Common myeloid progenitor, CD34-positive (primary cell): ENCODE measurements around the gene CTSO.

Experiments
- CTCF ChIA-PET: fragments of 350-600 bp; sonication (Branson Sonifier 250); formaldehyde crosslinking; loops from one replicate; lab custom pipeline; 2021; ENCODE audit warnings: antibody characterized with exemption; lab: Charles Lee
- POLR2A ChIA-PET: fragments of 350-600 bp; sonication (Branson Sonifier 250); formaldehyde crosslinking; loops from one replicate; lab custom pipeline; 2021; ENCODE audit warnings: antibody characterized with exemption; lab: Charles Lee
- DNase-seq, 3 donors: peaks; one replicate each; pipeline versions ENCODE4 v3.0.0 to v3.0.0-alpha.2; 2013
- H3K27ac ChIP-seq, 2 experiments: 1 replicate in 1 of 2; 2 replicates in 1 of 2; pipeline ENCODE4 v1.7.0; 2013; ENCODE audit warnings: inconsistent platforms in 2 of 2, low read length in 2 of 2, mild to moderate bottlenecking in 2 of 2, low read depth in 1 of 2, moderate library complexity in 1 of 2; ENCODE audit not compliant: severe bottlenecking in 2 of 2, insufficient read depth in 1 of 2, poor library complexity in 1 of 2
- H3K27me3 ChIP-seq, 5 experiments: replicated peaks in 2 of 5; 1 replicate in 3 of 5; 2 replicates in 2 of 5; pipeline versions ENCODE4 v1.6.1 to v1.7.0; 2013; ENCODE audit warnings: low read length in 4 of 5, mild to moderate bottlenecking in 2 of 5, moderate library complexity in 2 of 5, inconsistent platforms in 1 of 5; ENCODE audit not compliant: insufficient read depth in 5 of 5, control insufficient read depth in 4 of 5
- H3K36me3 ChIP-seq, 4 experiments: 1 replicate in 2 of 4; 2 replicates in 2 of 4; pipeline versions ENCODE4 v1.6.1 to v1.7.0; 2013; ENCODE audit warnings: low read length in 3 of 4, control low read depth in 1 of 4, mild to moderate bottlenecking in 1 of 4; ENCODE audit not compliant: control insufficient read depth in 4 of 4, insufficient read depth in 4 of 4
- H3K4me1 ChIP-seq, 4 experiments: 1 replicate in 3 of 4; 2 replicates in 1 of 4; pipeline versions ENCODE4 v1.6.1 to v1.7.1; 2013; ENCODE audit warnings: low read length in 3 of 4, mild to moderate bottlenecking in 3 of 4, control low read depth in 1 of 4, inconsistent platforms in 1 of 4, moderate library complexity in 1 of 4; ENCODE audit not compliant: control insufficient read depth in 4 of 4, insufficient read depth in 4 of 4; ENCODE audit errors: control extremely low read depth in 1 of 4
- H3K4me3 ChIP-seq, 7 experiments: 1 replicate in 4 of 7; 2 replicates in 3 of 7; pipeline versions ENCODE4 v1.5.1 to v1.7.0; 2013; ENCODE audit warnings: mild to moderate bottlenecking in 7 of 7, low read length in 6 of 7, moderate library complexity in 6 of 7, inconsistent platforms in 2 of 7, low read depth in 2 of 7, control low read depth in 1 of 7; ENCODE audit not compliant: insufficient read depth in 4 of 7, control insufficient read depth in 1 of 7; ENCODE audit errors: extremely low read depth in 1 of 7
- H3K9me3 ChIP-seq, 5 experiments: 1 replicate in 4 of 5; 2 replicates in 1 of 5; pipeline versions ENCODE4 v1.6.1 to v1.7.1; 2013; ENCODE audit warnings: low read length in 4 of 5, mild to moderate bottlenecking in 2 of 5, inconsistent platforms in 1 of 5, low read depth in 1 of 5, moderate library complexity in 1 of 5; ENCODE audit not compliant: control insufficient read depth in 4 of 5, insufficient read depth in 2 of 5; ENCODE audit errors: control extremely low read depth in 1 of 5
- WGBS: methylation state at CpG from one replicate; pipeline ENCODE4 v1.1.5; 2013; ENCODE audit not compliant: insufficient coverage; 5-methylcytosine and 5-hydroxymethylcytosine counted together

The CTSO gene

GRCh38 chr4:155908187-155909139 is 45.2 kb downstream of the CTSO start:
- ChIA-PET POLR2A (no interaction called here), CTCF (no interaction called here)
- 93% methylated on average over 3 of the region's 4 CpGs for WGBS
- H3K27ac ChIP-seq: no peak overlapping the region
- DNase-seq: no peak
- H3K27me3 ChIP-seq: no peaks in the 10 kb centered on the region
- H3K4me3 ChIP-seq: no peak overlapping the region
- H3K4me1 ChIP-seq: no peaks in the 10 kb centered on the region
- no peaks in the 10 kb centered on the region for H3K36me3 ChIP-seq
- no peaks in the 10 kb centered on the region for H3K9me3 ChIP-seq

DNA sequence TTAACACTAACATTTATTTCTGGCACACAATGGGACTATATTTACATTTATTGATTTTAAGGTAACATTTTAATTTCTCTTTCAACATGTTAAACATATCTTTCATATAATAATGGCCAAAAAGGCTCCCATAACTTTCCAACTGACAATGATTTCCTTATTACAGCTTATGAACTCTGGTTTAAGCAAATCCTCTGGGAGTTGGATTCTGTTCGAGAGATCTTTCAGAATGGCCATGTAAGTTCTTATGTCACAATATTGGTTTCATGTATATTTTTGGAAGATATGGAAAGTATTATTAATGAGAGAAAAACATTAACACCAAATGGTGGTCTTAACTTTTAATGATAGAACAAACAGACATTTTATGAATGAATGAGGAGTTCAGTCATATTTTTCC is 46.1 kb downstream of the CTSO start:
- Histone ChIP-seq H3K27me3 (no peaks in the 10 kb centered on the region), H3K36me3 (no peaks in the 10 kb centered on the region), H3K4me3 (no peak overlapping the region), H3K4me1 (no peaks in the 10 kb centered on the region), H3K9me3 (no peaks in the 10 kb centered on the region), H3K27ac (no peak overlapping the region)
- no CpG with 5 or more reads among the region's 1 CpG for WGBS
- DNase-seq: no peak
- ChIA-PET POLR2A (no interaction called here), CTCF (no interaction called here)

DNA sequence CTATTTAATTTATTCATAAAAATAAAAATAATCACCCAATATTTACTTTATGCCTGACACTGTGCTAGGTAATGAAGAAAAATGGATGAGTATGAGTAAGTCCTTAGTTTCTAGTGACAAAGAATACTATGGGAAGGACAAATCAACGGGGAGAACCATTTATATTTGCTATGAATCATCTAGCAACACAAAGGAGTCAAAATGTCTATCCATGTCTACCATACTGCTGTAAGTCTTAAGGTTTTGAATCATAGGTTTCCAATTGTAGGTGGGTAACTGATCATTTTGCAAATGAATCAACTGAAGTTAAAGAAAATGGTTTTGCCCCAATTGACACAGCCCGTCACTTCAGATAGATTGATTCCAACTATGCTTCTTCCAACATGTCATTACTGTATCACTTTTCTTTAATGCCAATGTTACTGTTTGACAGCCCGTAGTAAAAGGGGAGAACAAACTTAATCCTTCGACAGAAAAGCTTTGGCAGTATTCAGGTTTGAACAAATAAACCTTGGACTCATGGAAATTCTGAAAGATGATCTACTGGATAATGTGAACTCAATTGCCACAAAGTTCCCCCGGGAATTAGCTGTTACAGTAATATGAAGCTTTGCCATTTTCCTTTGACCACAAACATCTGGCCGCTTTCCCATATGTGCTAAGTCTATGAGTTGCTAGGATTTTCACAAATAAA is 47.0 kb downstream of the CTSO start:
- no peaks in the 10 kb centered on the region for H3K36me3 ChIP-seq
- CTCF ChIA-PET: no interaction called here
- WGBS: 100% methylated on average over 3 of the region's 6 CpGs
- H3K4me1 ChIP-seq: no peaks in the 10 kb centered on the region
- POLR2A ChIA-PET: no interaction called here
- DNase-seq: no peak
- no peaks in the 10 kb centered on the region for H3K9me3 ChIP-seq
- no peak overlapping the region for H3K4me3 ChIP-seq
- H3K27me3 ChIP-seq: no peaks in the 10 kb centered on the region
- H3K27ac ChIP-seq: no peak overlapping the region

- CTCF ChIA-PET: no interaction called here
- Histone ChIP-seq H3K9me3 (no peaks in the 10 kb centered on the region), H3K4me3 (no peak overlapping the region), H3K27ac (no peak overlapping the region), H3K4me1 (no peaks in the 10 kb centered on the region), H3K27me3 (no peaks in the 10 kb centered on the region), H3K36me3 (no peaks in the 10 kb centered on the region)
- WGBS: 71% methylated on average over 2 of the region's 3 CpGs
- POLR2A ChIA-PET: no interaction called here
- DNase-seq: no peak
These were observed 49.3 kb downstream of the CTSO start for GRCh38 chr4:155904331-155904730.

DNA sequence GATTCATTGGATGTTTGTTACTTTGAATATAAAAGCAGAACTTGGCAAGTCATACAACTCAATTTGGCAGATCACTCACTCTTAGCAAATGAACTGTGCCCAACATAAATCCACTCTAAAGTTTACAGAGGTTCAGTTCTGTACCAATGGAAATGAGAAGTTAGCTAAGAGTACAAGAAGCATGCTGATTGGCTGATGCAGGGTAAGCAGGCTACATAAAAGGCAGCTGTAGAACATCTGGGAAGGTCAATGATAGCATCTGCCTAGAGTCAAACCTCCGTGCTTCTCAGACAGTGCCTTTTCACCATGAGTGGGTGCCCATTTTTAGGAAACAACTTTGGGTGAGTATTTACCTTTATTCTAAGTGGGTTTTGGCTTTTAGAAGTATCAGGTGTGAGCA is 50.2 kb downstream of the CTSO start, which contains the start of gene TDO2:
Gene TDO2 (plus strand): TSS at position 244 of the 400 bp plus-strand sequence. CDS start 63 bp downstream, at position 307.
- no peak within 1 kb of the TSS for H3K4me3 ChIP-seq
- 89% methylated on average over 1 of the region's 1 CpG for WGBS
- H3K9me3 ChIP-seq: peaks cover 0 to 2% (median 0%) of the 10 kb centered on the region in 5 experiments
- H3K4me1 ChIP-seq: no peaks in the 10 kb centered on the region
- no peaks in the 10 kb centered on the region for H3K36me3 ChIP-seq
- no peaks in the 10 kb centered on the region for H3K27me3 ChIP-seq
- ChIA-PET CTCF (interaction anchor here (1.2 kb wide), 1 partner anchor 8 kb away, joined by 3 read pairs; no protein-coding TSS in a partner anchor), POLR2A (no interaction called here)
- no peak for DNase-seq
- H3K27ac ChIP-seq: no peak within 1 kb of the TSS

DNA sequence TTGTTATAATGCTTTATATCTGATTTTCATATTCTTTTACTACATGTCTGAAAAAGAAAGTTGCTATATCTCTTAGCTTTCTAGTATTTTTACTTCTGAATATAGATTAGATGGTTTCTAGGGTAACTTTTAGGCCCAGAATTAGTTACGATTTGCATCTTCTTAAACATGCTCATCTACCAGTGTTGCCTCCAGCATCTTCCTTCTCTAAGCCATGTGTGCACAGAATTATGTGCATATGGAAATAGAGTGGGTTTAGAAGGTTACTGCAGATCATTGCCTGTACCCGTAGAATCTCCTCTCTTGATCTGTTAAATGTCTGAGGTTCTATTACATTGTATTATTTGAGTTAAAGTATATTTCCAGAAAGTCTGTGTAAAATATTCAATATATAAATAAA is 52.7 kb downstream of the CTSO start:
- POLR2A ChIA-PET: no interaction called here
- no peaks in the 10 kb centered on the region for H3K4me1 ChIP-seq
- no peak for DNase-seq
- CTCF ChIA-PET: no interaction called here
- no peaks in the 10 kb centered on the region for H3K36me3 ChIP-seq
- WGBS: no CpG with 5 or more reads among the region's 2 CpGs
- H3K27me3 ChIP-seq: no peaks in the 10 kb centered on the region
- no peak overlapping the region for H3K4me3 ChIP-seq
- H3K9me3 ChIP-seq: peaks cover 0 to 7% (median 0%) of the 10 kb centered on the region in 5 experiments
- no peak overlapping the region for H3K27ac ChIP-seq

DNA sequence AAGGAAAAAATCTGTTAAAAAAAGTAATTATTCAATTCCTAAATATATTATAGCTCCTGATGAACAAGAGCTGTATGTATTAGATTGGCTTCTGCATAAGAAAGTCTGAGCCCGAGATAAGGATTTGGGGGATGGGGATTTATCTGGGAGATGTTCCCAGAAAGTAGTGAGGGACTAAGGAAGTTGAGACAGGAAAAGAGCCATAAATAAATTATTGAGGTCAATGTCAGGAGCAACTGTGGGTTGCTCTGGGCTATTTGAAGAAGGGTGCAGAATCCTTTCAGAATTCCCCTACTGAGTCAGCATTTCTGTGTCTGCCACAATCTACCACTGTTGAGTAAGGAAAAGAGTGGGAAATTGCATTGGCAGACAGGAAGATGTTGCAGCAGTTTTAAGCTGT is 53.3 kb downstream of the CTSO start:
- no peaks in the 10 kb centered on the region for H3K4me1 ChIP-seq
- no peak overlapping the region for H3K27ac ChIP-seq
- H3K27me3 ChIP-seq: no peaks in the 10 kb centered on the region
- ChIA-PET CTCF (interaction anchor here (0.6 kb wide), 1 partner anchor 23 kb away, joined by 3 read pairs; no protein-coding TSS in a partner anchor), POLR2A (no interaction called here)
- H3K4me3 ChIP-seq: no peak overlapping the region
- no peak for DNase-seq
- H3K9me3 ChIP-seq: peaks cover 0 to 7% (median 0%) of the 10 kb centered on the region in 5 experiments
- 80% methylated on average over 1 of the region's 1 CpG for WGBS
- H3K36me3 ChIP-seq: no peaks in the 10 kb centered on the region
